Hematopoietic multipotent progenitor cell (in vitro differentiated cells): ENCODE results near the gene SLAMF9. TPM values are rescaled to one million over a fixed set of nuclear protein-coding genes. Genes with fewer than 3 reads are reported as not detected.
A peak's percentile ranks its signal among the peaks of the same experiment; 100 is the strongest.

ENCODE experiments used
- DNase-seq, 3 donors: peaks; one replicate each; pipeline ENCODE4 v3.0.0-alpha.2; 2011 to 2015; ENCODE audit warnings: low read depth in 2 of 3, low spot score in 2 of 3
- total RNA-seq: library from RNA; depleted of rRNA; stranded (reverse); fragments of >200 nt; gene quantifications from one replicate; pipeline ENCODE4 v1.2.3, GENCODE V29; 2012

The SLAMF9 gene
- total RNA-seq, 1 donor = under 0.01 TPM

DNA sequence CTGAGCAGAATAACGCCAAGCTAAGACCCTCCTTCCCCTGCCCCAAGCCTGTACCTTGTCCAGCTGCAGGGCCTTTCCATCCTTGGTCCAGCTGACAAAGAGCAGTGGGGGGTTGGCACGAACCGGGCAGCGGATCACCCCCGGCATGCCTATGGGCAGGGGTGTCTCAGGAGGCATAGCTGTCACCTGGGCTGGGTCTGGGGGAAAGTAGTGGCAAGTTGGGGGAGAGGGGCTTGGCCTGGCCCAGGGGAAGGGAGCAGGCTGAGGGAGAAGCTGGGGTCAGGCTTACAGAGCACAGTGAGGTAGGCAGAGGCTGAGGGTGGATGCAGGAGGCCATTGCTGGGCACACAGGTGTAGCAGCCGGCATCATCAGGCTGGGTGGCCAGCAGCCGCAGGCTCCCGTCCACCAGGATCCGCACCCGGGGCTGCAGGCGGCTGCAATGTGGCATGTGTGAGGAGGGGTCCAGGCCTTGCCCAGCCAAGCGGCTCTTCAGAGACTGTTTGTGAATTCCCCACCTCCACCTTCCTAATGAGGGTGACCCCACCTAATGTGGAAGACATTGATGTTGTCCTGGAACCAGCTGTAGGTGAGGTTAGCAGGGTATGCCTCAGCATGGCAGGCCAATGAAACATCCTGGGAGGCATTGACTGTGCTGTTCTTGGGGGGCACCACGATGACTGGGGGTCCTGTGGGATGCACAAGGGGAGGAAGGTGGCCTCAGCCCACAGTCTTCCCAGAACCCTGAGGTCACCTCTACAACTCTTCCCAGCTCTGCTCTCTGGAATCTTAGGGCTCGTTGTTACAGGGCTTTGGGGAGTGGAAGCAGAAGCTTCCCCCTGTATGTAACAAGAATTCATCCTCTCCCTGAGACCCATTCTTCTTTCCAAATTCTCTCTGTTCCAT, 19.6 kb downstream of the SLAMF9 start:
- no peak for DNase-seq

DNA sequence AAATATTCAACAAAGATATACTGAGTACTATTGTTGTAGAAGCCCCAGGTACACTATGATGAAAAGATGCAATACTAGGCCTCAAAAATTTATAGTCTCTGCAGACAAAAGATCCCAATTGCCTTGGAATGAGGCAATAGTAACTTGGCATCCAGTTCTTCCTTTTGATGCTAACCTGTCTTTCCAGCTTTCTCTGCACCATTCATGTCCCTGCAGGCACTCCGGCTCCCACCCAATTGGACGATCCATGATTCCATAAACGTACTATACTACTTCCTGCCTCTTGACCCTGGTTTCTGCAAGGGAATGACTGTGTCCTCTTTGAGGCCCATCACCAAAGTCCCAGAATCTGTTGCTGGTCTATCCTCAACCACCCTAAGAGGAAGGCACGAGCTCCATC, 20.7 kb downstream of the SLAMF9 start:
- DNase-seq = no peak

GRCh38 chr1:159932296-159933285, 21.4 kb downstream of the SLAMF9 start:
- no peak for DNase-seq

DNA sequence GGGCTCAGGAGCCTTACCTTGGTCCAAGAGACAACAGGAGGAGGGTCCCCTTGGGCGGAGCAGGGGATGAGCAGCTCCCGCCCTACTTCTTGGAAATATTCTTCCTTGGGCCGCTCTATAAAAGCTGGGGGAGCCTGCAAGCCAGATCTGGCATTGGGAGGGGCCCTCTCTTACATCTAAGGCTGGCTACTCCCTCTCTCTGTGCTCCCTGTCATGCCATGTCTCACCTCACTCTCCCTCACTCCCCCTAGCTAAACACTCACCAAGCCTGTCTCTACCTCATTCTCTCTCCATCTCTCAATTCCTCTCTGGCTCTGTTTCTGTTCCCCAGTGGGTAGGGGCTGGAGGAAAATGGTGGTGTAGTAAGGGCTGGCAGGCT, 22.3 kb downstream of the SLAMF9 start:
- no peak for DNase-seq

DNA sequence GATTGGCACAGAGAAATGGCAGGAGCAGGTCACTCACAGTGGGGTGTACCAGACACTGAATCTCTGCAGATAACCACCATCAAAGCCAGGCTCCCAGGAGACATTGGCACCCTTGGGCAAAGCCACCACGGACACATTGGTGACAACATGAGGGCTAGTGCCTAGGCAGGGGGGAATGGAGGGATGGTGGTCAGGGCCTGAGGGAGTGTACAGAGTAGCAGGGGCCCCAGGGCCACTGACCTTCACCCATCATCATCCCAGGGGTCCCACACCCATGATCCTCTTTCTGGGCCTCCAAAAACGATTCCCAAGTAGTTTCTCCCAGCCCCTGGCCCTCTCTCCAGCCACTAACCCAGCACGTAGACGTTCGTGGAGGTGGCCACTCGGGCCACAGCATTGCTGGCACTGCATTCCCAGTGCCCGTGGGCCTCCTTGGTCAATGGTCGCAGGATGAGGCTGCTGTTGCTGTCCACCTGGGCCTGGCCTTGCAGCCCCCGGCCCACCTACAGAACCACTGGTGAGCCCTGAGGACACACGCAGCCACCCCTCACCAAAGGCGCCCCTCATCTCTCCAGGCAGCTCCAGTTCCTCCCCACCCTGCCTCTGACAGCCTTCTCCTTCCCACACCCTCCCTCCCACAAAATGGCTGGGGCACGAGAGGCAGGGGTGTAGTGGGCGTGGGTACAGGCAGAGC, 22.8 kb downstream of the SLAMF9 start:
- no peak for DNase-seq

- no peak for DNase-seq
Measured at GRCh38 chr1:159930634-159931033, 23.4 kb downstream of the SLAMF9 start.

GRCh38 chr1:159930216-159930615, 23.8 kb downstream of the SLAMF9 start:
- no peak for DNase-seq

- DNase-seq = no peak
Measured at GRCh38 chr1:159929155-159930051, 24.6 kb downstream of the SLAMF9 start.

- no peak for DNase-seq
Measured at GRCh38 chr1:159928491-159929050, 25.5 kb downstream of the SLAMF9 start.

DNA sequence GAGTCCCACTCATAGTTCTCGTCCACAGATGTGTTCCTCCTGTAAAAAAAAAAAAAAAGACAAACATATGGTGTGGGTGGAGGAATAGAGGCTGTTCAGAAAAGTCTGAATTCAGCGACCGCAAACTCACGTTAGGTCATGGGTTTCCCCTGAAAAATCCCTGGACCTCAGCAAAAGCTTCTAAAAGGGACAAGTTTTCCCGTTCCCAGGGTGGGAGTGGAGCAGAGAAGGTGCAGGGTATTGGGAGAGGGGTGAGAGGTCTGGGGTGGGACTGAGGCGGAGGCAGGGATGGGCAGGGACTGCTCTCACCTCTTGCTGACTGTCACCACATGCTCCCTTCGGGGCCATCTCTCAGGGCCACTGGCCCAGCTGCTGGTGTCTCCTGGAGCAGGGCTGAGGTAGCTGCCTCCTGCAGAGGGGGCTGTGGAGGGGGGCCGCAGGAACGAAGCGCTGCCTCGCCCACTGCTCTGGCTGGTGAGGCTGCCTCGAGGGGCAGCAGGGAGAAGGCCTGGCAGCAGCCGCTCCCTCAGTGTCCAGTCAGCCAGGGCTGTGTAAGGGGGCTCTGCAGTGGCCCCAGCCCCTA, 26.1 kb downstream of the SLAMF9 start:
- no peak for DNase-seq

- no peak for DNase-seq
Measured at GRCh38 chr1:159927211-159927848, 26.7 kb downstream of the SLAMF9 start.

DNA sequence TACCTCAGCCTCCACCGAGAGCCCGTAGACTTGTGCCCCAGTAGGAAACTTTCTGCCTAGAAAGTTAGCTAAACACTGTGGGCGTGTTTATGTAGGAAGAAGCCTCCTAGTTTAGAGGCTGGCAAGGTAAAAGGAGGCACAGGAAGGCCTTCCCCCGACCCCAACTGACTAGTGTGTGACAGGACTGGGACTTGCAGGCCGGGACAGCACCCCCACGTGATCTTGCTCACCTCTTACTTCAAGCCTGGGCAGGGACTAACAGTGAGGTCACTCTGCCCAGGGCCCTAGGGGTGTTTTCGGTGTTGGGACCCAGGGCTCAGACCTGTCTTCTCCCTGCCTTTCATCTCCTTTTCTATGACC, 28.3 kb downstream of the SLAMF9 start:
- no peak for DNase-seq

GRCh38 chr1:159924791-159925718, 29.0 kb downstream of the SLAMF9 start, which contains the start of gene TAGLN2:
Gene TAGLN2 (minus strand): TSS chr1:159925507. CDS start chr1:159920509, 4,998 bp downstream.
- peak; percentile 84 to 92 (median 89) for DNase-seq

GRCh38 chr1:159924025-159924790, 29.8 kb downstream of the SLAMF9 start:
- DNase-seq = peak; percentile 55 to 81 (median 78)

DNA sequence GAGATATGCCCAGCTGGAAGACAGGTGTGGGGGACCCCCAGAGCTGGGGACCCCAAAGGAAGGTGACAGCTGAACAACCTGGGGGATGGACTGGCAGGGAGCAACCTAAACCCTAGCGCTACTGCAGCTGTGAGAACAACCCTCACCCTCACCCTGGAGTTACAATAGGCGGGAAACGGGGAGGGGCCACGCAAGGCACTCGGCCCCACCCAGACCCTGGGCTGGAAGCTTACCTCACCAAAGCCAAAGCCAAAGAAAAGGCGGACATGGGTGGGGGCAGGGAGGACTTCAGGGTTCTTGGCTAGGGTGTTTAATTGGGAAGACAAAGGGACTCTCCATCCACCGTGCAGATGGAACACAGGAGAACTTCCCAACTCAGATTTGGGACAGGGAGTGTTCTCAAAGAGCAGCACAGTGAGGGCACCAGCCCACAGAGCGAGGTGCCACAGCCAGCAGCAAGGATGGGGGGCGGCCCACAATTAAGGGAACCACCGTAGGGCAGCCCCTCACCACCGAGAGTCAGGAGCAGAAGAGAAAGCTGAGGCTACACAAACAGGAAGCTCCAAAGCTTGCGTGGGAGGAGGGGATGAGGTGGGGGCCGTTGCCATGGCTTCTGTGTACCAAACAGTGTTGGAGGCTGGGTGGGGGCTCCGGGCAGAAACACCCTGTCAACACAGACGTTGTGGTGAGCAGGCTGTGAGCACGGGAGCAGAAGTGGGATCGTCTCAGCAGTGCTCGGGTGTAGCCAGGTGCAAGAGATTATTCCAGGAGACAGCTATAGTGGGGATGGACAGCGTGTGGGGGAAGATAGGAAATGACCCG, 30.6 kb downstream of the SLAMF9 start:
- peak; percentile 81 to 98 (median 96) for DNase-seq
